BLaER1 treated with 17β-estradiol and CSF1 and Interleukin-3, amounts not matched to agents 10 nM and 100 nM (cell line): Measurements from ENCODE around the gene ADGRL3.
A peak's percentile ranks its signal among the peaks of the same experiment; 100 is the strongest.
"Not testable (repeated sequence)": the region's sequence is repeated elsewhere in the genome, so short reads cannot be mapped to it uniquely, and the experiment has no call there.

Source experiments
- H3K27ac ChIP-seq, 11 experiments: shearing (Covaris generic); formaldehyde crosslinking; 2 replicates each; pipeline ENCODE4 v1.8.1; 2022
- H3K27me3 ChIP-seq, 11 experiments: shearing (Covaris generic); formaldehyde crosslinking; 2 replicates each; pipeline ENCODE4 v1.8.1; 2022
- H3K36me3 ChIP-seq, 11 experiments: shearing (Covaris generic); formaldehyde crosslinking; 2 replicates each; pipeline ENCODE4 v1.8.1; 2022
- H3K4me1 ChIP-seq, 10 experiments: shearing (Covaris generic); formaldehyde crosslinking; 2 replicates each; pipeline ENCODE4 v1.8.1; 2022
- H3K4me2 ChIP-seq, 11 experiments: shearing (Covaris generic); formaldehyde crosslinking; 2 replicates each; pipeline ENCODE4 v1.8.1; 2022
- H3K4me3 ChIP-seq, 10 experiments: shearing (Covaris generic); formaldehyde crosslinking; 2 replicates each; pipeline ENCODE4 v1.8.1; 2022
- H3K9ac ChIP-seq, 11 experiments: shearing (Covaris generic); formaldehyde crosslinking; 2 replicates each; pipeline ENCODE4 v1.8.1; 2022
- H3K9me3 ChIP-seq, 11 experiments: shearing (Covaris generic); formaldehyde crosslinking; replicated peaks in 1 of 11; 2 replicates each; pipeline ENCODE4 v1.8.1; 2022
- H4K20me1 ChIP-seq, 11 experiments: shearing (Covaris generic); formaldehyde crosslinking; 2 replicates each; pipeline ENCODE4 v1.8.1; 2022
- Cebpa-rat ChIP-seq, 11 experiments: shearing (Covaris generic); IDR thresholded peaks; 2 replicates each; pipeline ENCODE4 v1.8.1; 2022

Gene ADGRL3

DNA sequence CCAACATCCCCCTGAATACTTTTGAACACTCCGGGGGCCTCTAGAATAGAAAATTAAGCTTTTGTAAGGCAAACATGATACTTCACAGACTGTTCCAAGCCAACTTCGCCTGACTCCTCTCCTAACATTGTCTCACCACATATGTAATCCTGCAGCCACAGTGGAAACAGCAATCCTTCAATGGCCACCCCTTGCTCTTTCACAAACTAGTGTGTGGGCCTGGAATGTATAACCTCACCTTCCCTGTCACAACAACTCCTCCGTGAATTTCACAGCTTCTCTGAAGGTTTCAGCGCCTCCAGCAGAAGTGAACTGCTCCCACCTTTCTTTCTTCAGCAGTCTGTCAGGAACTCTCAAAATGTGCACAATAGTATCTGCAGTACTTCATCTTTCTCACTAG is 185.1 kb downstream of the ADGRL3 start:
- Histone ChIP-seq H3K27me3 (no peaks in the 10 kb centered on the region), H3K9ac (no peak overlapping the region), H3K4me1 (no peaks in the 10 kb centered on the region), H3K4me2 (no peak overlapping the region), H4K20me1 (no peaks in the 10 kb centered on the region), H3K9me3 (no peaks in the 10 kb centered on the region), H3K27ac (no peak overlapping the region), H3K36me3 (no peaks in the 10 kb centered on the region), H3K4me3 (no peak overlapping the region)
- no peak for TF ChIP-seq Cebpa-rat (IDR thresholded peaks at IDR 0.05)

DNA sequence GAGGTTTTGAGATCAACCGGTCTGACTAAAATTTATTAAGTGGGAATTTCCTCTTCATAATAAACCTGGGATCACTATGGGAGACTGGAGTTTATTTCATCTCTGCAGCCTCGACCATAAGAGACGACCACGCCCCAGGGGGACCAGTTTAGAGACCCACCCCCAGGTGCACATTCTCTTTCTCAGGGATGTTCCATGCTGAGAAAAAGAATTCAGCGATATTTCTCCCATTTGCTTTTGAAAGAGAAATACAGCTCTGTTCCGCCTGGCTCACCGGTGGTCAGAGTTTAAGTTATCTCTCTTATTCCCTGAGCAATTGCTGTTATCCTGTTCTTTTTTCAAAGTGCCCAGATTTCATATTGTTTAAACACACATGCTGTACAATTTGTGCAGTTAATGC is 187.2 kb downstream of the ADGRL3 start:
- not testable (repeated sequence) for H3K9me3 ChIP-seq, H3K4me1 ChIP-seq, H3K27me3 ChIP-seq, H3K4me3 ChIP-seq, H3K4me2 ChIP-seq, H4K20me1 ChIP-seq, H3K27ac ChIP-seq, H3K9ac ChIP-seq, H3K36me3 ChIP-seq

DNA sequence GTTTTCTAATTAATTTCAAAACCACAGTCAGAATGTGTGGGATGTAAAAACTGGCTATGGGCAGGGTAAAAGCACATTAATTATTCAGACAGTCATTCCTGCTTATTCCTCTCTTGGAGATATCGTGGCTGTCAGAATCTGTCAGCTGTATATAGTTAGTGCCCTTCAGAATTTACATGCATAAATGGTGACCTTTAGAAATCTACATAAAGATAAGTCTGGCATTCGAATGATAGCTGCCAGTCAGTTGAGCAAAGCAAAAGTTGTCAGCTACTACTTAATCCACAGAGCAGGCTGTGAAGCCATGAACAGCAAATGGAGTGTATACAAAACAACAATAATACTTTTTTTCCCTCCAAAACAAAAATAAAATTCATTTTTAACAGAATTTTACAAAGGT is 189.5 kb downstream of the ADGRL3 start:
- no peak for TF ChIP-seq Cebpa-rat (IDR thresholded peaks at IDR 0.05)
- Histone ChIP-seq H3K36me3 (no peaks in the 10 kb centered on the region), H3K4me3 (no peak overlapping the region), H3K4me2 (no peak overlapping the region), H3K9me3 (peaks cover 0 to 9% (median 0%) of the 10 kb centered on the region in 11 experiments; a peak in 3 of 22 replicates), H3K4me1 (peaks cover 0 to 7% (median 2%) of the 10 kb centered on the region in 10 experiments; a peak in 4 of 20 replicates), H3K27ac (no peak overlapping the region), H3K9ac (no peak overlapping the region), H3K27me3 (no peaks in the 10 kb centered on the region), H4K20me1 (no peaks in the 10 kb centered on the region)

DNA sequence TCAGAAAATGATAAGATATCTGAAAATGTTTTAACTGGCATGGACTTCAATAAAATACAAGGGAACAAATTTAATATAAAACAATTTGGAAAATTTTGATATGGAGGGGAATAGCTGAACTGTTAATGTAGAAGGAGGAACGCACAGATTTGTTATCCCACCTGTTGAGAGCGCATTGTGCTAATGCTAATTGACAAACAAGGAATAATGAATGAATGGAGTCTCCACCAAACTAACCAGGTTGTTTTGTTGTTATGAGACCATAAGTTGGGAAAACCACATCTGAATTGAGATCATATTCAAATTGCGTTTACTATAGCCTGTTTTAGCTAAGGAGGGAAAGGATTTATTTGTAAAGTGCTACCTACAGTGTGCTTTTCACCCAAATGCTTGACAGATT is 195.6 kb downstream of the ADGRL3 start:
- no peaks in the 10 kb centered on the region for H3K36me3 ChIP-seq
- H3K4me2 ChIP-seq = no peak overlapping the region
- no peak for TF ChIP-seq Cebpa-rat (IDR thresholded peaks at IDR 0.05)
- no peaks in the 10 kb centered on the region for H4K20me1 ChIP-seq
- H3K27ac ChIP-seq = no peak overlapping the region
- peaks cover 4 to 24% (median 9%) of the 10 kb centered on the region in 10 experiments; a peak in 14 of 20 replicates for H3K4me1 ChIP-seq
- H3K9ac ChIP-seq = no peak overlapping the region
- H3K4me3 ChIP-seq = no peak overlapping the region
- H3K27me3 ChIP-seq = no peaks in the 10 kb centered on the region
- peaks cover 0 to 9% (median 0%) of the 10 kb centered on the region in 11 experiments; a peak in 3 of 22 replicates for H3K9me3 ChIP-seq

DNA sequence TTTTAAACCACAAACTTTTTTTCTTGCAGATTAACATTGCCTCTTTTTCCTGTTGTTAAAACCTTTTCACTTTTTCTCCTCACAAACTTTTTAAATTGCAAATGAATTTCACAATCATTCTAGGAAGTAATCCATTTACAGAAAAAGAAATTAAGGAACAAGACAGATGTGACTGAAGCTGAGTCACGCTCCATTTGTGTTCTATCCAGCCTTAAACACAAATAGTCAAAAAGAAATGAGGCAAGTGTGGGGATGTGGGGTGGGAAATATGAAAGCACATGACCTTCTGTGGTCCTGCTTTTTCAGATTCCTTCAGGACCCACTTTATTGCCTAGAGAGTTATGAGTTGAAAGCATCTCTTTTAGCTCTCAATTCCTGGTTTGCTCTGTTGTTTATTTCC is 197.0 kb downstream of the ADGRL3 start:
- peak overlapping the region in 6 of 11 experiments; percentile 33 to 73 (median 64); a peak in 12 of 22 replicates for H3K4me2 ChIP-seq
- H3K9ac ChIP-seq = peak overlapping the region in 1 of 11 experiments; percentile 13; a peak in 1 of 22 replicates
- no peaks in the 10 kb centered on the region for H3K36me3 ChIP-seq
- TF ChIP-seq Cebpa-rat (IDR thresholded peaks at IDR 0.05) = no peak
- peaks cover 0 to 3% (median 0%) of the 10 kb centered on the region in 11 experiments; a peak in 3 of 22 replicates for H3K9me3 ChIP-seq
- peak overlapping the region in 5 of 11 experiments; percentile 5 to 59 (median 44); a peak in 7 of 22 replicates for H3K27ac ChIP-seq
- H3K4me3 ChIP-seq = no peak overlapping the region
- no peaks in the 10 kb centered on the region for H4K20me1 ChIP-seq
- peaks cover 0 to 29% (median 6%) of the 10 kb centered on the region in 10 experiments; a peak in 10 of 20 replicates for H3K4me1 ChIP-seq
- H3K27me3 ChIP-seq = no peaks in the 10 kb centered on the region

DNA sequence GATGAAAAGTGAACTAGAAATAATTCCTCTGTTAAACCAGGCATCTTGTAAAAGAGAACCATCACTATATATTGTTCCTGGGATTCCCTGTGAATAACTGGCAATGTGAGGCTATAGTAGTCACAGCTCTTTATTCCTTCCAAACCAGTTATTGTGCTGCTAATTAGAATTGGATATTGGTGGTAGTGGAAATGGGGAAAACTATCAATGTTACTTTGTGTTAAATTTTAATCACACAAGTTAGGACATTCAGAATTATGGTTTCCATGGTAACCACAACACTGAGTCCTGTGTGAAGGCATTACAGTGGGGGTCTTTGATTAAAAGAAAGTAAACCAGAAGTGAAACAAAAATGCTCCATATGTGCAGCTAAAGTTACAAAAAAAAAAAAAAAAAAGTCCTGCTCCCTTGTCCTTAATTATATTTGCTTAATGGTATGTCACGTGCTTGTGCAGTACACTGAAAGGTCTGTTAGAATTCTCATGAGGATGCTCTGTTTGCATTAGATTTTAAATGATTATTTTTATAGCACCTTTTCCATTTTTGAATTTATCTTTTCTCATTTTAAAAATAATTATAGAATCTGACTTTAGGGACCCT is 200.4 kb downstream of the ADGRL3 start:
- Histone ChIP-seq H3K27ac (no peak overlapping the region), H3K9ac (no peak overlapping the region), H3K4me3 (no peak overlapping the region), H3K4me1 (peaks cover 0 to 29% (median 6%) of the 10 kb centered on the region in 10 experiments; a peak in 10 of 20 replicates), H3K9me3 (no peaks in the 10 kb centered on the region), H3K36me3 (no peaks in the 10 kb centered on the region), H3K4me2 (no peak overlapping the region), H3K27me3 (no peaks in the 10 kb centered on the region), H4K20me1 (no peaks in the 10 kb centered on the region)
- no peak for TF ChIP-seq Cebpa-rat (IDR thresholded peaks at IDR 0.05)

DNA sequence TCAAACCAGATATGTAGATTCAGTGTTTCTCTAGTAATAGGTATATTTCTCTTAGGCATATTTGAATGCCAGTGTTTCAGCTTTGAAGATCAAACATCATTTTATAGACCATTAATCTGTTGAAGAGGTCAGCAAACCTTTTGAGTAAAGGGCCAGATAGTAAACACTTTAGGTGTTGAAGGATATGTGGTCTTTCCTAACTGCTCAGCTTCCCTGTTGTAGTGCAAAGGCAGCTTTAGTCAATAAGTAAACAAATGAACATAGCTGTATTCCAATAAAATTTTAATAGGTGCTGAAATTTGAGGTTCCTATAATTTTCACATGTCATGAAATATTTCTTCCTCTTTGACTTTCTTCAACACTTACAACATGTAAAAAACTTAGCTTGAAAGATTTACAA is 201.6 kb downstream of the ADGRL3 start:
- Histone ChIP-seq H3K9ac (no peak overlapping the region), H3K4me3 (no peak overlapping the region), H3K27me3 (no peaks in the 10 kb centered on the region), H3K9me3 (no peaks in the 10 kb centered on the region), H3K4me2 (no peak overlapping the region), H3K27ac (no peak overlapping the region), H4K20me1 (no peaks in the 10 kb centered on the region), H3K36me3 (no peaks in the 10 kb centered on the region), H3K4me1 (peaks cover 0 to 24% (median 6%) of the 10 kb centered on the region in 10 experiments; a peak in 10 of 20 replicates)
- TF ChIP-seq Cebpa-rat (IDR thresholded peaks at IDR 0.05) = no peak

DNA sequence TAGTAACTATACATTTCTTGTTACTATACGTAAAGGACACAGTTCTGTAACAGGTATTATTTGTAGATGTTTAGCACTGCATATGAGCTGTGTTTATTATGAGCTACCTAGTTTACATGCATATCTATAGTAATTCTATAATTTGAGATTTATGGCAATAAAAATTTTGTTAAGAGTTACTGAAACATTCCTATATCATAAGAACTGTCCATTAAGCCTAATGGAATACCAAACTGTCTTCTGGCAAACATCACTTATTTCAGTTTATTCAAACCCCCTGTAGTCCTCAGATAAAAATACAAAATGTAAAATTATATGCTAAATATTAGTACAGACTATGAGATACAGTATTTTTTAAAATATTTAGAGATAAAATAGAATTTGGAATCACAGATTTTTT is 205.2 kb downstream of the ADGRL3 start:
- Histone ChIP-seq H3K4me3 (no peak overlapping the region), H3K9ac (no peak overlapping the region), H3K4me2 (no peak overlapping the region), H3K27ac (no peak overlapping the region), H3K4me1 (peaks cover 0 to 5% (median 0%) of the 10 kb centered on the region in 10 experiments; a peak in 1 of 20 replicates), H3K36me3 (no peaks in the 10 kb centered on the region), H3K27me3 (no peaks in the 10 kb centered on the region), H4K20me1 (no peaks in the 10 kb centered on the region), H3K9me3 (no peaks in the 10 kb centered on the region)
- no peak for TF ChIP-seq Cebpa-rat (IDR thresholded peaks at IDR 0.05)

DNA sequence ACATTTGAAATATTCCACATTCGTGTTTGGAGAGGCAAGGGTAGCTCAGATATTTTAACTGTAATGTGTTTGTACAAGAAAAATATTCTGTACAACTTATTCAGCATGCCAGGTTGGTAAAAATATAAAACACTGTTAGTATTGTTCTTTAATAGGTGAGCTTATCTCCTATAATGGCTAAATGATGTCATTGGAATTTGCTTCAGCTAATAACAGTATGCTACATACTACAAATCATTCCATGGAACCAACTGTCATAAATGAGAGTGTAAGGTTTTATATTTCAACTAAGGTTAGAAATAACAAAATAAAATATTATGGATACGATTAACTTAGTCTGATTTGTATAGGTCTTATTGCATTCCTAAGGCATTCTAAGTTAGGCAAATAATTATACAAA is 206.6 kb downstream of the ADGRL3 start:
- peaks cover 0 to 4% (median 0%) of the 10 kb centered on the region in 10 experiments; a peak in 1 of 20 replicates for H3K4me1 ChIP-seq
- no peak overlapping the region for H3K4me2 ChIP-seq
- H3K9me3 ChIP-seq = no peaks in the 10 kb centered on the region
- no peaks in the 10 kb centered on the region for H4K20me1 ChIP-seq
- H3K9ac ChIP-seq = no peak overlapping the region
- H3K36me3 ChIP-seq = no peaks in the 10 kb centered on the region
- no peak for TF ChIP-seq Cebpa-rat (IDR thresholded peaks at IDR 0.05)
- H3K27me3 ChIP-seq = no peaks in the 10 kb centered on the region
- no peak overlapping the region for H3K4me3 ChIP-seq
- no peak overlapping the region for H3K27ac ChIP-seq
